HEK293 (cell line): ENCODE data around the gene ARID3A.
A peak's percentile ranks its signal among the peaks of the same experiment; 100 is the strongest.

Experiments used
- BCL11B ChIP-seq: fragments of 450-650 bp; formaldehyde crosslinking; IDR thresholded peaks from 2 replicates; pipeline ENCODE4 v1.5.1; 2016; ENCODE audit warnings: low read depth, missing biosample characterization, missing genetic modification characterization
- IKZF3 ChIP-seq: fragments of 450-650 bp; IDR thresholded peaks from 2 replicates; pipeline ENCODE4 v1.5.0; 2018; ENCODE audit warnings: missing biosample characterization, mild to moderate bottlenecking, missing genetic modification characterization, moderate library complexity
- KLF7 ChIP-seq: fragments of 450-650 bp; formaldehyde crosslinking; IDR thresholded peaks from 2 replicates; pipeline ENCODE4 v1.5.1; 2016; ENCODE audit warnings: missing biosample characterization, missing genetic modification characterization, borderline replicate concordance
- OSR2 ChIP-seq: fragments of 450-650 bp; formaldehyde crosslinking; IDR thresholded peaks from 2 replicates; pipeline ENCODE4 v1.5.1; 2016; ENCODE audit warnings: missing biosample characterization, missing genetic modification characterization
- REPIN1 ChIP-seq: fragments of 450-650 bp; formaldehyde crosslinking; IDR thresholded peaks from 2 replicates; pipeline ENCODE4 v1.5.1; 2017; ENCODE audit warnings: missing biosample characterization, missing genetic modification characterization, low read depth
- SP7 ChIP-seq: fragments of 450-650 bp; formaldehyde crosslinking; IDR thresholded peaks from 2 replicates; pipeline ENCODE4 v1.5.1; 2016; ENCODE audit warnings: missing biosample characterization, missing genetic modification characterization
- TSHZ1 ChIP-seq: fragments of 450-650 bp; formaldehyde crosslinking; IDR thresholded peaks from 2 replicates; pipeline ENCODE4 v1.5.1; 2016; ENCODE audit warnings: missing biosample characterization, missing genetic modification characterization, borderline replicate concordance
- ZBTB48 ChIP-seq: fragments of 450-650 bp; formaldehyde crosslinking; IDR thresholded peaks from 2 replicates; pipeline ENCODE4 v1.5.1; 2016; ENCODE audit warnings: missing biosample characterization, missing genetic modification characterization
- ZEB2 ChIP-seq: fragments of 450-650 bp; formaldehyde crosslinking; IDR thresholded peaks from 2 replicates; pipeline ENCODE4 v1.5.1; 2016; ENCODE audit warnings: missing biosample characterization, missing genetic modification characterization
- ZFP37 ChIP-seq: fragments of 450-650 bp; formaldehyde crosslinking; IDR thresholded peaks from 2 replicates; pipeline ENCODE4 v1.5.1; 2016; ENCODE audit warnings: missing biosample characterization, missing genetic modification characterization
- ZNF2 ChIP-seq: fragments of 450-650 bp; formaldehyde crosslinking; IDR thresholded peaks from 2 replicates; pipeline ENCODE4 v1.5.1; 2016; ENCODE audit warnings: missing biosample characterization, missing genetic modification characterization
- ZNF211 ChIP-seq: fragments of 450-650 bp; formaldehyde crosslinking; IDR thresholded peaks from 2 replicates; pipeline ENCODE4 v1.5.1; 2016; ENCODE audit warnings: low read depth, missing biosample characterization, missing genetic modification characterization
- ZNF239 ChIP-seq: fragments of 450-650 bp; formaldehyde crosslinking; IDR thresholded peaks from 2 replicates; pipeline ENCODE4 v1.5.1; 2016; ENCODE audit warnings: missing biosample characterization, missing genetic modification characterization
- ZNF24 ChIP-seq: fragments of 450-650 bp; formaldehyde crosslinking; IDR thresholded peaks from 2 replicates; pipeline ENCODE4 v1.5.1; 2016; ENCODE audit warnings: missing biosample characterization, missing genetic modification characterization
- ZNF404 ChIP-seq: fragments of 450-650 bp; formaldehyde crosslinking; IDR thresholded peaks from 2 replicates; pipeline ENCODE4 v1.5.1; 2017; ENCODE audit warnings: missing biosample characterization, missing genetic modification characterization
- ZNF596 ChIP-seq: fragments of 450-650 bp; IDR thresholded peaks from 2 replicates; pipeline ENCODE4 v1.5.0; 2018; ENCODE audit warnings: missing biosample characterization, mild to moderate bottlenecking, missing genetic modification characterization, moderate library complexity
- ZNF658 ChIP-seq: fragments of 450-650 bp; formaldehyde crosslinking; IDR thresholded peaks from 2 replicates; pipeline ENCODE4; 2016; ENCODE audit warnings: missing biosample characterization, missing genetic modification characterization
- ZNF660 ChIP-seq: fragments of 450-650 bp; IDR thresholded peaks from 2 replicates; pipeline ENCODE4 v1.5.1; 2018; ENCODE audit warnings: missing biosample characterization, mild to moderate bottlenecking, missing genetic modification characterization
- ZNF785 ChIP-seq: fragments of 450-650 bp; formaldehyde crosslinking; IDR thresholded peaks from 2 replicates; pipeline ENCODE4 v1.5.1; 2016; ENCODE audit warnings: missing biosample characterization, missing genetic modification characterization
- ZNF792 ChIP-seq: fragments of 450-650 bp; formaldehyde crosslinking; IDR thresholded peaks from 2 replicates; pipeline ENCODE4 v1.5.1; 2016; ENCODE audit warnings: missing biosample characterization, missing genetic modification characterization
- ZSCAN16 ChIP-seq: fragments of 450-650 bp; formaldehyde crosslinking; IDR thresholded peaks from 2 replicates; pipeline ENCODE4 v1.5.1; 2016; ENCODE audit warnings: missing biosample characterization, missing genetic modification characterization
- ZSCAN30 ChIP-seq: fragments of 450-650 bp; IDR thresholded peaks from 2 replicates; pipeline ENCODE4 v1.5.1; 2018; ENCODE audit warnings: missing biosample characterization, mild to moderate bottlenecking, missing genetic modification characterization, moderate library complexity
- ZSCAN4 ChIP-seq: fragments of 450-650 bp; formaldehyde crosslinking; IDR thresholded peaks from 2 replicates; pipeline ENCODE4 v1.5.1; 2017; ENCODE audit warnings: missing biosample characterization, missing genetic modification characterization
- ZXDB ChIP-seq: fragments of 450-650 bp; formaldehyde crosslinking; IDR thresholded peaks from 2 replicates; pipeline ENCODE4 v1.5.1; 2016; ENCODE audit warnings: missing biosample characterization, missing genetic modification characterization
- TF ChIP-seq, protein P1 (sequence below): fragments of 450-650 bp; formaldehyde crosslinking; IDR thresholded peaks from 2 replicates; pipeline ENCODE4 v1.5.1; 2016; ENCODE audit warnings: missing biosample characterization, missing genetic modification characterization
- TF ChIP-seq, protein P2 (sequence below): fragments of 450-650 bp; formaldehyde crosslinking; IDR thresholded peaks from 2 replicates; pipeline ENCODE4 v1.5.1; 2017; ENCODE audit warnings: missing biosample characterization, missing genetic modification characterization
- TF ChIP-seq, protein P3 (sequence below): fragments of 450-650 bp; formaldehyde crosslinking; IDR thresholded peaks from 2 replicates; pipeline ENCODE4 v1.5.1; 2016; ENCODE audit warnings: missing biosample characterization, missing genetic modification characterization

ARID3A gene

GRCh38 chr19:996051-996838 lies 70.4 kb downstream of the ARID3A start (continued):
- TF ChIP-seq TSHZ1 (tag by site-specific recombination), result peak; percentile 84; the same call in 1 of the 2 replicates
- TF ChIP-seq ZNF596 (tag by site-specific recombination), result no peak
- TF ChIP-seq, protein P1, sequence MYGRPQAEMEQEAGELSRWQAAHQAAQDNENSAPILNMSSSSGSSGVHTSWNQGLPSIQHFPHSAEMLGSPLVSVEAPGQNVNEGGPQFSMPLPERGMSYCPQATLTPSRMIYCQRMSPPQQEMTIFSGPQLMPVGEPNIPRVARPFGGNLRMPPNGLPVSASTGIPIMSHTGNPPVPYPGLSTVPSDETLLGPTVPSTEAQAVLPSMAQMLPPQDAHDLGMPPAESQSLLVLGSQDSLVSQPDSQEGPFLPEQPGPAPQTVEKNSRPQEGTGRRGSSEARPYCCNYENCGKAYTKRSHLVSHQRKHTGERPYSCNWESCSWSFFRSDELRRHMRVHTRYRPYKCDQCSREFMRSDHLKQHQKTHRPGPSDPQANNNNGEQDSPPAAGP (tag by site-specific recombination), result peak; percentile 100
- peak; percentile 84 for TF ChIP-seq ZNF2 (tag by site-specific recombination)
- no peak for TF ChIP-seq ZNF404 (tag by site-specific recombination)
- TF ChIP-seq ZSCAN16, result no peak
- TF ChIP-seq ZSCAN4, result peak; percentile 65
- TF ChIP-seq ZNF211 (tag by site-specific recombination), result no peak
- 0 out of 2 replicates have a peak, but pooled peaks have one; percentile 74 for TF ChIP-seq ZNF24 (tag by site-specific recombination)
- peak; percentile 92 for TF ChIP-seq ZNF660
- peak; percentile 98 for TF ChIP-seq ZEB2 (tag by site-specific recombination)
- TF ChIP-seq ZNF792 (tag by site-specific recombination), result 0 out of 2 replicates have a peak, but pooled peaks have one; percentile 76
- TF ChIP-seq, protein P2, sequence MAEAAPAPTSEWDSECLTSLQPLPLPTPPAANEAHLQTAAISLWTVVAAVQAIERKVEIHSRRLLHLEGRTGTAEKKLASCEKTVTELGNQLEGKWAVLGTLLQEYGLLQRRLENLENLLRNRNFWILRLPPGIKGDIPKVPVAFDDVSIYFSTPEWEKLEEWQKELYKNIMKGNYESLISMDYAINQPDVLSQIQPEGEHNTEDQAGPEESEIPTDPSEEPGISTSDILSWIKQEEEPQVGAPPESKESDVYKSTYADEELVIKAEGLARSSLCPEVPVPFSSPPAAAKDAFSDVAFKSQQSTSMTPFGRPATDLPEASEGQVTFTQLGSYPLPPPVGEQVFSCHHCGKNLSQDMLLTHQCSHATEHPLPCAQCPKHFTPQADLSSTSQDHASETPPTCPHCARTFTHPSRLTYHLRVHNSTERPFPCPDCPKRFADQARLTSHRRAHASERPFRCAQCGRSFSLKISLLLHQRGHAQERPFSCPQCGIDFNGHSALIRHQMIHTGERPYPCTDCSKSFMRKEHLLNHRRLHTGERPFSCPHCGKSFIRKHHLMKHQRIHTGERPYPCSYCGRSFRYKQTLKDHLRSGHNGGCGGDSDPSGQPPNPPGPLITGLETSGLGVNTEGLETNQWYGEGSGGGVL, result peak; percentile 68
- TF ChIP-seq OSR2 (tag by site-specific recombination), result peak; percentile 46; the same call in 1 of the 2 replicates
- no peak for TF ChIP-seq ZNF658
- peak; percentile 17; the same call in 1 of the 2 replicates for TF ChIP-seq ZNF785
- TF ChIP-seq, protein P3, sequence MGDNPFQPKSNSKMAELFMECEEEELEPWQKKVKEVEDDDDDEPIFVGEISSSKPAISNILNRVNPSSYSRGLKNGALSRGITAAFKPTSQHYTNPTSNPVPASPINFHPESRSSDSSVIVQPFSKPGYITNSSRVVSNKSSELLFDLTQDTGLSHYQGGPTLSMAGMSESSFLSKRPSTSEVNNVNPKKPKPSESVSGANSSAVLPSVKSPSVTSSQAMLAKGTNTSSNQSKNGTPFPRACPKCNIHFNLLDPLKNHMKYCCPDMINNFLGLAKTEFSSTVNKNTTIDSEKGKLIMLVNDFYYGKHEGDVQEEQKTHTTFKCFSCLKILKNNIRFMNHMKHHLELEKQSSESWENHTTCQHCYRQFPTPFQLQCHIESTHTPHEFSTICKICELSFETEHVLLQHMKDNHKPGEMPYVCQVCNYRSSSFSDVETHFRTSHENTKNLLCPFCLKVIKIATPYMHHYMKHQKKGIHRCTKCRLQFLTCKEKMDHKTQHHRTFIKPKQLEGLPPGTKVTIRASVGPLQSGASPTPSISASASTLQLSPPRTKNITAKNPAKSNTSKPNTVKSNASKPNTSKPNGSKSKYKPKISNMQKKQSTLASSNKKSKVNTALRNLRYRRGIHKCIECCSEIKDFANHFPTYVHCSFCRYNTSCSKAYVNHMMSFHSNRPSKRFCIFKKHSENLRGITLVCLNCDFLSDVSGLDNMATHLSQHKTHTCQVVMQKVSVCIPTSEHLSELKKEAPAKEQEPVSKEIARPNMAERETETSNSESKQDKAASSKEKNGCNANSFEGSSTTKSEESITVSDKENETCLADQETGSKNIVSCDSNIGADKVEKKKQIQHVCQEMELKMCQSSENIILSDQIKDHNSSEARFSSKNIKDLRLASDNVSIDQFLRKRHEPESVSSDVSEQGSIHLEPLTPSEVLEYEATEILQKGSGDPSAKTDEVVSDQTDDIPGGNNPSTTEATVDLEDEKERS (tag by site-specific recombination), result peak; percentile 47; the same call in 1 of the 2 replicates
- TF ChIP-seq ZFP37 (tag by site-specific recombination), result peak; percentile 91
- 0 out of 2 replicates have a peak, but pooled peaks have one; percentile 57 for TF ChIP-seq ZNF239 (tag by site-specific recombination)
- peak; percentile 60; the same call in 1 of the 2 replicates for TF ChIP-seq IKZF3 (tag by site-specific recombination)
- peak; percentile 57; the same call in 1 of the 2 replicates for TF ChIP-seq ZSCAN30 (tag by site-specific recombination)
- peak; percentile 77; the same call in 1 of the 2 replicates for TF ChIP-seq ZBTB48 (tag by site-specific recombination)
- peak; percentile 57; the same call in 1 of the 2 replicates for TF ChIP-seq KLF7 (tag by site-specific recombination)
- TF ChIP-seq ZXDB (tag by site-specific recombination), result peak; percentile 84
- 0 out of 2 replicates have a peak, but pooled peaks have one; percentile 26 for TF ChIP-seq REPIN1
- TF ChIP-seq SP7 (tag by site-specific recombination), result peak; percentile 98
- TF ChIP-seq BCL11B (tag by site-specific recombination), result peak; percentile 72
